NT2/D1 (cell line): ENCODE measurements around the gene MAP3K6.

Experiments
- SUZ12 ChIP-seq: IDR thresholded peaks from 2 replicates; pipeline ENCODE4 v1.6.1; 2011; ENCODE audit not compliant: insufficient read length, insufficient read depth; ENCODE audit errors: extremely low read depth
- YY1 ChIP-seq: IDR thresholded peaks from 2 replicates; pipeline ENCODE4 v1.6.1; 2011; ENCODE audit not compliant: insufficient read length, insufficient read depth
- ZNF274 ChIP-seq: IDR thresholded peaks from 2 replicates; pipeline ENCODE4 v1.6.1; 2011; ENCODE audit warnings: mild to moderate bottlenecking, low read depth, low read length

DNA sequence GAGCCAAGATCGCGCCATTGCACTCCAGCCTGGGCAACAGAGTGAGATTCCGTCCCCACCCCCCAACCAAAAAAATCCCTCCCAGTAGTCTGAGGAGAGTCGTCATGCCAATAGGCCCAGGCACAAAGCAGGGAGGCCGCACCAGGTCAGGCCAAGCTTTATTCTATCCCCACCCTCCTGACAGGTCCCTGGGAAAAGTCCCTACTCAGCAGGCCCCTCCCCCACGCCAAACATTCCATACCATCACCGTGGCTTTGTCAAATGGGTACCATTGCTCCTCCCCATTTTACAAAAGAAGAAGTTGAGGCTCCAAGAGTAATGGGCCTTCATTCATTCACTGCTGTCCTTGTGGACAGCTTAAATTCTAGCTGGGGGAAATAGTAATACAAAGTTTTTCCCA lies 31.0 kb upstream of the MAP3K6 start:
- TF ChIP-seq YY1 (no peak), ZNF274 (no peak), SUZ12 (no peak)
